Activated CD4-positive, CD25-positive, alpha-beta regulatory T cell treated with anti-CD3 and anti-CD28 coated beads, Interleukin-2, amount 50 U/mL, for 72 hours (primary cell): Measurements from ENCODE around the gene ZBTB42.

Experiments
- DNase-seq: peaks from one replicate; pipeline ENCODE4 v3.0.0; 2021

Gene ZBTB42

GRCh38 chr14:104783484-104784217 is 17.2 kb upstream of the ZBTB42 start:
- DNase-seq, result no peak

- DNase-seq, result no peak
These were observed 16.7 kb upstream of the ZBTB42 start for GRCh38 chr14:104784218-104784568.

GRCh38 chr14:104784846-104785707 is 15.8 kb upstream of the ZBTB42 start:
- DNase-seq, result no peak

GRCh38 chr14:104785708-104786080 is 15.2 kb upstream of the ZBTB42 start:
- no peak for DNase-seq

- no peak for DNase-seq
These were observed 14.8 kb upstream of the ZBTB42 start for GRCh38 chr14:104786091-104786586.

GRCh38 chr14:104786726-104787675 is 13.9 kb upstream of the ZBTB42 start:
- no peak for DNase-seq

GRCh38 chr14:104787736-104788135 is 13.2 kb upstream of the ZBTB42 start:
- DNase-seq, result no peak

GRCh38 chr14:104788161-104788818 is 12.6 kb upstream of the ZBTB42 start:
- DNase-seq, result no peak

GRCh38 chr14:104788873-104789663 is 11.8 kb upstream of the ZBTB42 start:
- no peak for DNase-seq

GRCh38 chr14:104789752-104790743 is 10.9 kb upstream of the ZBTB42 start:
- DNase-seq, result no peak

GRCh38 chr14:104791425-104791824 is 9.5 kb upstream of the ZBTB42 start:
- no peak for DNase-seq

- no peak for DNase-seq
These were observed 8.6 kb upstream of the ZBTB42 start for GRCh38 chr14:104792101-104792884.

- no peak for DNase-seq
These were observed 7.8 kb upstream of the ZBTB42 start for GRCh38 chr14:104792945-104793702.

GRCh38 chr14:104793703-104793959 is 7.3 kb upstream of the ZBTB42 start:
- DNase-seq, result no peak

GRCh38 chr14:104794099-104794498 is 6.8 kb upstream of the ZBTB42 start:
- DNase-seq, result no peak

- DNase-seq, result no peak
These were observed 6.3 kb upstream of the ZBTB42 start for GRCh38 chr14:104794631-104794992.

- DNase-seq, result peak; percentile 60
These were observed 5.7 kb upstream of the ZBTB42 start, which contains the start of gene AKT1 for GRCh38 chr14:104794993-104795780. Gene AKT1, minus strand, starts transcription at chr14:104795748. Its CDS starts 3,105 bp downstream, at chr14:104792643.
